Suppressor macrophage (primary cell): Measurements from ENCODE around the gene DLG2.
"Not testable (repeated sequence)": the region's sequence is repeated elsewhere in the genome, so short reads cannot be mapped to it uniquely, and the experiment has no call there.

ENCODE experiments used
- DNase-seq, 4 experiments: peaks; one replicate each; pipeline ENCODE4 v3.0.0-alpha.2; 2020 to 2022

Gene DLG2

DNA sequence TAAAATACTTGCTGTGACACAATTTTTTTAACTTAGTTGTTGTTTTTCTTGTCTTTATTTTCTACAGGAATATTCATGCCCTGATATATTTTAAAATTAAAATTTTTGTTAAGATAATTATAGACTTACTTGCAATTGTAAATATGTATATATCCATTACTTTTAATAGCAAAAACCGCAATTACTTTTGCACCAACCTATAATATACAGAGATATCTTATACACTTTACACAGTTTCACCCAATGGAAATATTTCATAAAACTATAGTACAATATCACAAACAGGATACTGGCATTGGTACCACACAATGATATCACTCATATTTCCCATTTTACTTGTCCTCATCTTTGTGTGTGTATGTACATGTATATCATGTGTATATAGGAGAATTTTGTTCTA is 188.8 kb downstream of the DLG2 start:
- DNase-seq, result no peak

DNA sequence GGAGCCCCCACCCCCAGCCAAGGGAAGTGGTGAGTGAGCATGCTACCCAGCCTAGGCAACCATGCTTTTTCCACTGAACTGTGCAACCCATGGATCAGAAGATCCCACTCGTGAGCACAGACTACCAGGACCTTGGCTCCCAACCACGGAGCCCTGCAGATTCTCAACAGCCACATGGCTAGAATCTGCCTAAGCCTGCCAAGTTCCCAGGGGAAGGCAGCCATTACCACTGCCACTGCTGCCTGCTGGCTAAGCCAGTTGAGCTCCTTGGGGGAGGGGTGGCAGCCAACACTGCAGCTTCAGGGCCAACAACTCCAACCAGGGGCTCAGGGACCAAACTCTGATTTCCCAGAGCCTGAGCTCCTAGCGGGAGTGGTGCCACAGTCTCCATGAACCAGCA is 195.8 kb downstream of the DLG2 start:
- no peak for DNase-seq

DNA sequence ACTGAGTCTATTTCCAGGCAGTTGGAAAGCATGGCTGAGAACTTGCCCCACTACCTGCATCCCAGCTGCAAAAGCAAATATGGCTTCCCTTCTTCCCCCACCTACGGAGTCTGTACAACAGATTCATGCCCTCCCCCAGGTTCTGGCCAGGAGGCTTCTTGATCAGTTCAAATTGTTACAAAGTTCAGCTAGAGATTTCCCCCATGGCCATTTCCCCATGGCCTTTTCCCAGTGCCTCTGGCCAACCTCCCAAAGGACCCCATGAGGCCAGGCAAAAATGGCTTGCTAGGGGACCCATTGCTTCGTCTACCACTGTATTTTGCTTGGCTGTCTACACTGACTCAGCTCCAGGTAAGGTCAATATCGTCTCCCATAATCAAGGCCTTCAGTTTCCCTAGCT is 203.3 kb downstream of the DLG2 start:
- no peak for DNase-seq

DNA sequence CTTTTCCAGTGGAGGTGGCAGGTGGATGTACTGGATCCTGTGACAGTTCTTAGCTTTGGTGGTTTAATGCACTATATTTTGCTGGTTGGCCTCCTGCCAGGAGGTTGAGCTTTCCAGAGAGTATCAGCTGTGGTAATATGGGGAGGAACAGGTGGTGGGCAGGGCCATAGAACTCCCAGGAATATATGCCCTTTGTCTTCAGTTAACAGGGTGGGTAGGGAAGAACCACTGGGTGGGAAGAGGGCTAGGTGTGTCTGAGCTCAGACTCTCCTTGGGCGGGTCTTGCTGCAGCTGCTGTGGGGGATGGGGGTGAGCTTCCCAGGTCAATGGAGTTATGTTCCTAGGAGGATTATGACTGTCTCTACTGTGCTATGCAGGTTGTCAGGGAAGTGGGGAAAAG is 203.8 kb downstream of the DLG2 start:
- no peak for DNase-seq

DNA sequence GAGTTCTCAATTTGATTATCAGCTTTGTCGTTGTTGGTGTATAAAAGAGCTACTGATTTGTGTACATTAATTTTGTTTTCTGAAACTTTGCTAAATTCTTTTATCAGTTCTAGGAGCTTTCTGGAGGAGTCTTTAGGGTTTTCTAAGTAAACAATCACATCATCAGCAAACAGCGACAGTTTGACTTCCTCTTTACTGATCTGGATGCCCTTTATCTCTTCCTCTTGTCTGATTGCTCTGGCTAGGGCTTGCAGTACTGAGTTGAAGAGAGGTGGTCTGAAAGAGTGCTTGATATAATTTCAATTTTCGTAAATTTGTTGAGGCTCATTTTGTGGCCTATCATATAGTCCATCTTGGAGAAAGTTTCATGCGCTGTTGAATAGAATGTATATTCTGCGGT is 213.0 kb downstream of the DLG2 start:
- no peak for DNase-seq

DNA sequence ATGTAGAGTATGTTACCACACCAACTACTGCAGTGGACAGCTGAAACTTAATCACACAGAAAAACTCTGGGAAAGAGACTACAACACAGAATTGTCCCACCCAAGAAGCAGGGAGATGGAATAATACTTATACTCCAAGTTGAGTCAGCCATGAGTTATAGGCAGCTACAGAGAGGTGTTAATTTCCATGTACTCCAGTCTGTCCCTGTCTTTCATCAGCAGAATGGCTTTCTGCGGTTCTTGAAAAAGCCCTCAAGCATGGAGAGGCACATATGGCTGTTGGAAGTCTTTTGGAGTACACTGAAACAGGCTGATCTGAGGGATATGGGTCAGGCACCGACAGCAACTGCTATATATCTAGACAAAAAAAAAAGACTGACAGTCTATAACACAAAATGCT is 219.5 kb downstream of the DLG2 start:
- no peak for DNase-seq

DNA sequence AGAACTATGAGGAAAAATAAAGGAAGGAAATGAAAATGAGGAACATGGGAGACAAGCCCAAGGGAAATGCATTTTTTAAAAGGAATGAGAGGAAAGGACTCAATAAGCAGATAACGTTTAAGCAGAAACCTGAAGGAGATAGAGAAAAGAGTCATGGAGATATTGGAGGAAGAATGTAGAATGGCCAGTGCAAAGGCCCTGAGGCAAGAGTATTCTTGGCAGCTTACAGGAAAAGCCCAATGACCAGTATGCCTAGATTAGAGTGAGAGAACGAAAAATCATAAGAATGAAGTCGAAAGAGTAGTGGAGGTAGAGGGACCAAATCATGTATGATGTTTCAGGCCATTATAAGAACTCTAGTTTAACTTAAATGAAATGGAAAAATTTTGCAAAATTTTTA is 220.3 kb downstream of the DLG2 start:
- no peak for DNase-seq

DNA sequence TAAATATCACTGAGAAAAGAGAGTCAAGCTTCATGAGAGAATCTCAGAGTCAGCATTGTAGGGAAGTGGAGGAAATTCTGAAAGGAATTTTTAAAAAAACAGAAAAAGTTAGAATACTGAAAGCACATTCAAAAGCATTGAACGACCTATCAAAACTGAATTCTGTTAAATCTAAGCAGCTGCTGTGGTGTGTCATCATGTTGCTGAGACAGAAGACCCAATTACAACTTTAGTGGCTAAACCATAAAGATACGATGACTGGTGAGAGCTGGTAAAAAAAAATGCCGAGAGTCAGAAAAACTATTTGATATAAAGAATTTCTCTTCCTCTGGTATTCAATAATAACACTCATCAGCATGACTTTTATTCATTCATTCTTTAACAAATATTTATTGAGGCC is 220.8 kb downstream of the DLG2 start:
- no peak for DNase-seq

DNA sequence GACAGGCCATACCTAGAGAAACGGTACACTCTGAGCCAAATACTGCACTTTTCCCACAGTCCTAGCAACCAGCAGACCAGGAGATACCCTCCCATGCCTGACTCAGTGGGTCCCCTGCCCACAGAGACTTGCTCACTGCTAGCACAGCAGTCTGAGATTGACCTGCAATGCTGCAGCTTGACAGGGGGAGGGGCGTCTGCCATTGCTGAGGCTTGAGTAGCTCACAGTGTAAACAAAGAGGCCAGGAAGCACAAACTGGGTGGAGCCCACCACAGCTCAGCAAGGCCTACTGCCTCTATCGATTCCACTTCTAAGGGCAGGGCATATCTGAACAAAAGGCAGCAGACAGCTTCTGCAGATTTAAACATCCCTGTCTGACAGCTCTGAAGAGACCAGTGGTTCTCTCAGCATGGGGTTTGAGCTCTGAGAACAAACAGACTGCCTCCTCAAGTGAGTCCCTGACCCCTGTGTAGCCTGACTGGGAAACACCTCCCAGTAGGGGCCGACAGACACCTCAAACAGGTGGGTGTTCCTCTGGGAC is 231.6 kb downstream of the DLG2 start:
- not testable (repeated sequence) for DNase-seq

DNA sequence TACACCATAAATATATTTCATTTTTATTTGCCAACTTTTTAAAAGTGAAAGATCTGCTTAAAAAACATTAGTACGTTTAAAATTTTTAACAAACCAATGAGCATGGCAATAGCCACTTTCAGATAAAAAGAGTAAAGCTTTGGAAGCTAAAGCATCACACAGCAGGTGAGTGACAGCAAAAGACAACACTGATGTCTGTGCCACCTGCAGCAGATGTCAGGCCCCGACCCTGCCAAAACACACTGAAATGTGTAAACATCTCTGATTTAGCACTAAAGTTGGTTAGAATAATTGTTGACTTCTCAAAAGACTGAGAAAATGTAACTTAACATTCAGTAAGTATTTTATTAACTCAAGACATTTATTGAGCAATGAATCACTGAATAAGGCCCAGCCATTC is 232.9 kb downstream of the DLG2 start:
- no peak for DNase-seq

DNA sequence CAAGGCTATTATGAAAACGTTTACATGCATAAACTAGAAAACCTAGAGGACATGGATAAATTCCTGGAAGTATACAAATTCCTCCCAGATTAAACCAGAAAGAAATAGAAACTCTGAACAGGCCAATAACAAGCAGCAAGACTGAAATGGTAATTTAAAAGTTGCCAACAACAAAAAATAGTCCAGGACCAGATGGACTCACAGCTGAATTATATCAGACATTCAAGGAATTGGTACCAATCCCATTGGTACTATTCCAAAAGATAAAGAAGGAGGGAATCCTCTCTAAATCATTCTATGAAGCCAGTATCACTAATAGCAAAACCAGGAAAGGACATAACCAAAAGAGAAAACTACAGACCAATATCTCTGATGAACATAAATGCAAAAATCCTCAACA is 236.0 kb downstream of the DLG2 start:
- no peak for DNase-seq

DNA sequence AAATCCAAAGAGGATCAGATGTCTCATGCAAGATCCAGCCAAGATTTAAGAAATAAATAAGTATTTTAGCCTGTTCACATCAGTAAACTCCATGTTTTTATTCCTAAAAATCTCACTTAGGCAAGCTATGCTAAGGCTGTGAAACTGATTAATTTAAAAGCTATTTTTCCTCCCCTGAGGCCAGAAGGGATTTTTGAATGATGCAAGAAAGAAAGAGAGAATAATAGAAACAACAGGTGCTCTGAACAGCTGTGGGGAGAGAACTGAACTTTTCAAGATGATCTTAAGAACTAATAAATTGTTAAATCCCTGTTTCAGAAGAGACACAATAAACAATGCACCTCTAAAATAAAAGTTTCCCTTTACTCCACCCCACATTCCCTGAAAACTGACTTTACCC is 241.6 kb downstream of the DLG2 start:
- no peak for DNase-seq

DNA sequence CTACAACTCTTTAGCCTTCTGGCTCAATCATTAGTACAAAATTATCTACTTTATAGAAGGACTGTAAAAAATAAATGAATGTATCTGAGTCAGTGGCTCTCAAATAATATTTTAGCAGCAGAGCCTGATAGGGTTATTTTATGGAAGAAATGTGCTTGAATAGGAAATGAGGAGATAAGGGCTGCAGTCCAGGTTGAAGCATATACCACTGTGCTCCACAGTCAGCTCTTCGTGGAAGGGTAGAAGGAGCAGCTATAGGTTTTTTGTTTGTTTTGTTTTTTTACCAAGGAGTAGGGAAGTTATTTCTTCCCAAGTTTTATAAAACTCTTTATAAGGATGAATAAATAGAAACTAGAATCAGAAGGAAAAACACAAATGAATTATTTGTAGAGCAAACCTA is 242.0 kb downstream of the DLG2 start:
- DNase-seq, result no peak

DNA sequence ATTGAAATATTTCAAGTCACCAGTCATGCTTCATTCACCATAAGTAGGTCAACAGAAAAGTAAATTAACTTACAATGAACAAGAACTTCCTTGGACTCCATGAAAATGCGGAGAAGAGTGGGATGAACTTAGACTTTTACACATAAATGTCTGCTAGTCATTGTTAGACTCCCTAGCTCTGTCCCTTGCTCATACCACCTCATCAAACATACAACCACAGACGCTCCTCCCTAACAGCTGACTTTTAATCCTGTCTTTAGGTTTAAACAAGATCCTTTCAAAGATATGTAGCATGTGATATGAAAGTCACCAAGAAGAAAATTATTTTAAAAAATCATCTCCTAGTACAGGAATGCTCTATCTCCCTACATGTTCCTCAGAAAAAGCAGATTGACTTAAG is 248.1 kb downstream of the DLG2 start:
- DNase-seq, result no peak

DNA sequence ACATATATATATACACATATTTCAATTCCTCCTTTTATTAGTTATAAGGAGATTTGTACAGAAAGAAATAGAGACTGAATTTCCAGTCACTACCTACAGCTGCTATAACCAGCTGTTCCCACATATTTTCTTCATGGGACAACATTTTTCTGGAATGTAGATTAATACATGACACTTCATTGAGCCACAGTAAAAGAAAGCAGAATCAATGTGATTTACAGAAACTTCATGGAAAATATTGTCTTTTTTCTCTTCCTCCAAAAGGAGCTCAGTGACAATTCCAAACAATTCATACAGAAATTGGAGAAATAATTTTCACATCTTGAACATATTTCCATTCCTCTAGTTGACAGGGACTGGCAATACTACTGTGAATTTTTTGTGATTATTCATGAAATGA is 249.2 kb downstream of the DLG2 start:
- DNase-seq, result no peak

DNA sequence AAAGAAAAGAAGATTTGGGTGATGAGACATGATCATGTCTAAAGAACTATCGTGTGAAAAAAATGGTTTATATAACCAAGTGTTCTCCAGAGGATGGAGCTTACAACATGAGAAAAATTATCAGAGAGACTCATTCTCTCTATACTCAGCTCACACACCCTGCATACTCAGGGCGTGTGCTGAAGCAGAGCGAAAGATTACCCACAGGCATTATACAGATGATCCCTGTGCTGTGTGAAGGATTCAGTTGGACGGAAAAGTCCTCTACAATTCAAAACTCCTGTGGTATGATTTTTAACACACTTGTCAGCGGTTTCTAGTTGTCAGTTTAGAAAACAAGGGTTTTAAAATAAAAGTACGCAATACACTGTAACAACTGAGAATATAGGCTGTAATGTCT is 267.3 kb downstream of the DLG2 start:
- DNase-seq, result no peak

DNA sequence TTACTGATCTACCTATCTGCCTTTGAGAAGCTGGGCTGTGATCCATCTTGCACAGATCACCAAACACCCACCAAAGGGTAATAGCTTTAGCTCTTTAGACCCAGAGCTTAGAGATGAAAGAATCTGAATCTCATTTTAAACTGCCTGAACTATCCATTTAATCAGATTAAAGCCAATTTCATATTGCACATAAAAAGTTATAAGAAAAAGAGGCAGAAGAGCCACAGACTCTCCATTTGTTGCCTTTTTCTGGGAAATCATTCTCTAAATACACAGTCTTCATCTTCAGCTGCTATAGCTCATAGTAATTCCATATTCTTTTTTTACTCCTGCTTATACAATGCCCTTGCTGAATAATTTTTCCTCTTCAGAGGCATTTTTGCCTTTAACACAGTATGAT is 271.2 kb downstream of the DLG2 start:
- no peak for DNase-seq

DNA sequence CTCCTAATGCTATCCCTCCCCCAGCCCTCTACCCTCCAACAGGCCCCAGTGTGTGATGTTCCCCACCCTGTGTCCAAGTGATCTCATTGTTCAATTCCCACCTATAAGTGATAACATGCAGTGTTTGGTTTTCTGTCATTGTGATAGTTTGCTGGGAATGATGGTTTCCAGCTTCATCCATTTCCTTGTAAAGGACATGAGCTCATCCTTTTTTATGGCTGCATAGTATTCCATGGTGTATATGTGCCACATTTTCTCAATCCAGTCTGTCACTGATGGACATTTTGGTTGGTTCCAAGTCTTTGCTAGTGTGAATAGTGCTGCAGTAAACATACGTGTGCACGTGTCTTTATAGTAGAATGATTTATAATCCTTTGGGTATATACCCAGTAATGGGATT is 277.6 kb downstream of the DLG2 start:
- not testable (repeated sequence) for DNase-seq

DNA sequence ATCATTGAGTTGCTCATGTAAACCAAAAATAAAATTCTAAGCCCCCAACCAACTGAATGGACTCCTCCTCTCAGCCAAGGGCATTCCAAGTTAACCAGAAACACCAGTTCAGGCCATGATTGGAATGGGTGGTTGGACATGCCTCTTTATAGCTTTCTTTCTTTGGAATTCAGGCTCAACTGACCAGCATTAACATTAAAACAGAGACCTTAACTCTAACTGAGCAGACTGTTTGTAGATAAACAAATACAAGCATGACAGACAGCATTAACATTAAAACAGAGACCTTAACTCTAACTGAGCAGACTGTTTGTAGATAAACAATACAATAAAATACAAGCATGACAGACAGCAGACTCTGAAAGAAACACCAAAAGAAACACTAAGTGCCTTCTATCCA is 278.2 kb downstream of the DLG2 start:
- DNase-seq, result no peak

DNA sequence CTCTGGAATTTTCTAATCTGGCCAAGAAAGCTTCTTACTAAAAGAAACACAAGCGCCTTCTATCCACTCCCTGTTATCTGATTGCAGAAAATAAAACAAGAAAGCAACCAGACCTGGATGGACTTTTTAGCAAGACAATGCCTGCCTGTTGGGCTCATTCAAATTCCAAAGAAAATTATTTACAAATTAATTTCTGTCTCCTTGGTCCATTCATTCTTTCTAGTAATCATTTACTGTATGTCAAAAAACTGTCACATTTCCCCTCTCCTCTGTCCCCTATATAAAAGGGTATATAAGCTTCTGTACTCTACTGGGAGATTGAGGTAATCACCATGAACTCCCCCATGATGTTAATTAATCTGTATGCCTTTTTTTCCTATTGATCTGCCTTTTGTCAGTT is 279.9 kb downstream of the DLG2 start:
- no peak for DNase-seq

DNA sequence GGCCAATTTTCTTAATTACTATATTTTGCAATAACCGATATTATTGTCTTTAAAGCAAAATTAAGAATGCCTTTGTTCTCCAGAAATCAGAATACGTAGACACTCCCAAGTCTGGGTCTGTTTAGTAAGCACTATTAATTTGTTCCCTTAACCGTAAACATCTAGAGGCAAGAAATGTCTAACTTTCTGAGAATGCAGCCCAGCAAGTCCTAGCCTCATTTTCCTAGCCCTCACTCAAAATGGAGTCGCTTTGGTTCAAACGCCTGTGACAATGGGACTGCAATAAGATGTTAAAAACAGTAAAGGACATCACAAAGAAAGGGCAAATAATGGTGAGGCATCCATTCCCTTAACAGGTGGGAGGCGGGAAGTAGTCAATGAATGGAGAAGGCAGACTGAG is 280.7 kb downstream of the DLG2 start:
- no peak for DNase-seq

DNA sequence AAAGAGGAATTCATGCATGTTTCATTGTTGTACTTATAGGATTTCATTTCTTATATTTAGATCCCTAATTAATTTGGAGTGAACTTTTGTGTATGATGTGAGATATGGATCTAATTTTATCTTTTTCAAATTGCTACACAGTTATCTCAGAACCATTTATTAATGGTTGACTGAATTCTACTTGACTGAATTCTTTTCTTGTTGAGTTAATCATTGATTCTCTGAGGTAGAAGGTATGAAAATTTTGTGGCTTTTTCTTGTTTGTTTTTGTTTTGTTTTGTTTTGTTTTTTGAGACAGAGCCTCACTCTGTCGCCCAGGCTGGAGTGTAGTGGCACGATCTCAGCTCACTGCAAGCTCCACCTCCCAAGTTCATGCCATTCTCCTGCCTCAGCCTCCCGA is 286.3 kb downstream of the DLG2 start:
- DNase-seq, result not testable (repeated sequence)

DNA sequence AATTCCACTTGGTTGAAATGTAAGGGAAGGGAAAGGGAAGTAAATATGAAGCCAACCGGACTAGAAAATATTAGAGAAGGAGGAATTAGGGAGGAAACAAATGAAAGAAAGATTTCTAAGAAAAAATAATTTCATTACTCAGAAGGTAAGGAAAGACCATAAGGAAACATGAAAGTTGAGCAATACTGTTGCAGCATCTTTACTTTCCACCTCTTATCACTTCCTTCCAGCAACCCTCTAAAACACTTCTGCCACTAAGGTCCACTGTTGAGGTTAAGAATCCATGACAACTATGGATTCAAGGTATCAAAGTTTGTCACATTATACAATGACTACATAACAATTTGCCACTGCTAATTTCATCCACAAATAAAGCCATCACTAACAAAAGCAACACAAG is 308.6 kb downstream of the DLG2 start:
- peak in 1 of 4 experiments; percentile 1 for DNase-seq

DNA sequence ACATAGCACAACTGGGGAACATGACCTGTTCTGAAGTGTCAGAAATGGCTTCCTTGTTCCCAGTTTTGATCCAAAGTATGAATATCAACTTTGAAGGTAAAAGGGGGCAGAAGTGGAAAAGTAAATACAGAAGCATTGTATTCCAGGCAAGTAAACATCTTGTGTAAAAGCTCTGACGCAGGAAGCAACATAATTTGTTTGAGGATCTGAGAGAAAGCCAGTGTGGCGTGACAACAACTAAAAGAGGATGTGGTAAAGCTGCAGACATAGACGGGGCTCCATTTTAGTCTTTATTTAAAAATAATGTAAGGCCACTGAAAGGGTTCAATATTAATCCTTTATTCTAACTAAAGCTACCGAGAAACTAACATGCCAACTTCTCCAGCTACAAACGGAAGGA is 310.2 kb downstream of the DLG2 start:
- peak; percentile 45 to 74 (median 62) for DNase-seq

DNA sequence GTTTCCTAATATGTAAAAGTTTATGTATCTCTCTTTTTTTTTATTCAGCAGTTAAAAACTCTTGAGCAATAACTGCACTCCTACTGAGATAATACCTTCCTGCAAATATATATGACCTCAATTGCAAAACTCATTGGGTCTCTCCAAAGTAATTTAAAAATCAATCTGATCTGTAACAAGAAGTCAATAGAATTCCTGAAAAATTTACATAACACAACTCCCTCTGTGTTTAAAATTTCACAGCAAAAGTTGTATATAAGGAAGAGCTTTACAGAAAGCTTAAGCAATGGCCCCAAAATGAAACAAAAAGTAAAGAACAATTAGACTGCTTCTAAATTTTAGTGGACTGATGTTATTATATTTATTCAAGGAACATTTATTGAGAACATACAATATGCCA is 313.4 kb downstream of the DLG2 start:
- peak in 1 of 4 experiments; percentile 1 for DNase-seq

DNA sequence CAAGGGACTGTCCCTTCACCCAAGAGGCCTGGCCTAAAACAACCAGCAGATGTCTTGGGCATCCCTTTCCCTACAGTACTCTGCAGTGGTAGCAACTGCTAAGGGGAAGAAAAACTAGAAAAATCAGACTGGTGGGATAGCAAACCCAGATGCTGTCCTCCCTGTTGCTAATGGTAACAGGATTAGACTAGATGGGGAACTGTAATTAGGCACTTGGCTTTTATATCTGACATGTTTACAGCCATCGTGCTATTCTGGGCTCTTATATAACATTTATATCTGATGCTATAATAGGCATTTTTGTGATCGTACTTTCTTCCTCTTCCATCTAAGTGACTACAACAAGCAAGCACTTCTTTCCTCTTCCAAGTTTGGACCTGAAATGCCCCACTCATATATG is 316.7 kb downstream of the DLG2 start:
- DNase-seq, result no peak
